GM08714 (cell line): ENCODE results near the gene DZIP1.
"Not testable (repeated sequence)": the region's sequence is repeated elsewhere in the genome, so short reads cannot be mapped to it uniquely, and the experiment has no call there.

Source experiments
- H3K4me3 ChIP-seq: fragments of 200-500 bp; sonication (Bioruptor generic); 2 replicates; pipeline ENCODE4 v1.5.1; 2014; ENCODE audit warnings: mild to moderate bottlenecking, low read length, inconsistent platforms
- ZNF274 ChIP-seq: IDR thresholded peaks from 2 replicates; pipeline ENCODE4 v1.6.1; 2012; ENCODE audit warnings: mild to moderate bottlenecking, low read depth, low read length

DZIP1 gene

DNA sequence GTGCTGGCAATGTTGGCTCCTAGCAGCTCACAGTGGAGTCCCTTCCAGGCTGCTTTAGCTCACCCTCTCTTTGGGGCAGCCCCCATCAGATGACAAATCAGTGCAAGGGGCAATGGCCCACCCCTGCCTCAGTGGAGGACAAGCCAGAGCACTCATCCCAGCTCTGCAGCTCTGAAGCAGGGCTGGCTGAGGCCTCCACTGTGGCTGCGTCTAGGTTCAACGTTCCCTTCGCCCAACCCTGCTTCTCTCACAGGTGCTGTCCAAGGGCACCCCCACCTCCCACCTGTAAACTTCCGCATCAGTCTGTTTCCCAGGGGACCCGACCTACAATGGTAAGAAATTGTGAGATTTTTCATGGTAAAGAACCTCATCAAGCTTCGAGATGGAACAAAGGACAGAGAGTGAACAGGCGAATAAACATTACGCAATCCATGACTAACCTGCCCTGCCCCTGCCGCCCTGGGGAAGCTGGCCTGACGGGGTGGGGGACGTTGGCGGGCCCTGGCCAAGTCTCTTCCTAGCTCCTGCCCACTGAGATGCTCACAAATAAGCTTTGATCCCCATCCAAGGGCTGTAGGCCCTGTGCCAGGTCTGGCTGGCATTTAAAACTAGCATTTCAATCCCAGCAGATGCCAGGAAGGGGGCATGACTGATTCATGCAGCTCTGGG lies 40.5 kb downstream of the DZIP1 start:
- TF ChIP-seq ZNF274 = no peak
- H3K4me3 ChIP-seq = no peak overlapping the region

DNA sequence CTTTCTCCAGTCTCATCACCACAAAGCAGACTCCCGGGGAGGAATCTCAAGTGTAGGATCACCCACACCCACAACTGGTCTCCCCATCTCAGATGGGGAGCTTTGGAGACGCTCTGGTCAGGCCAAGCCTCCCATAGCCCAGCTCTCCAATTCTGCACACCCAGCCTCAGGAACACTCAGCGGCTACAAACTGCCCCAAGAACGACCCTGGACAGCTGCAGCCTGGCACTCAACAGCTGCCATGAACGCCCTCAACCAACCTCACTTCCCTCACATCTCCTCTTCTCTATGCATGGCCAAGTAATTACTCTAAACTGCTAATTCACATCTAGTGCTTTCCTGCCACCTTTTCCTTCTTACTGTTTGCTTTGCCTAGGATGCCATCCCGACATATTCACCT lies 42.6 kb downstream of the DZIP1 start:
- no peak for TF ChIP-seq ZNF274
- no peak overlapping the region for H3K4me3 ChIP-seq

DNA sequence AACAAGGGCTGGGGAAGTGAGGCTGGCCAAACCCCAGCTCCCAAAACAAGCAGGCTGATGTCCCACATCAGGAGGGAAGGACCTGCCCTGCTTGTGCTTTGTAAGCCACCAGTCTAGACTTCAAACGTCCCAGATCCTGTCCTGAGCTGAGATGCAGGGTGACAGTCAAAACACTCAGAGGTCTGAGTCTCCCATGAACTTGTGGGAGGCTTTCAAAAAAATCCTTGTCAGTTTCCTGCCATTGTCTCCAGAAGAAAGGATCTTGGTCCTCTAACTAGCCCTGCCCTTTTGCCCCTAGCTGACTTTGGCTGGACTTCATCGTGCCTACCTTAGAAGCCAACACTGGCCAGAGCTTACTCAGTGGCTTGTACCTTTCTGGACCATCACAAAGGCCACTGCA lies 43.3 kb downstream of the DZIP1 start:
- no peak for TF ChIP-seq ZNF274
- H3K4me3 ChIP-seq = no peak overlapping the region

DNA sequence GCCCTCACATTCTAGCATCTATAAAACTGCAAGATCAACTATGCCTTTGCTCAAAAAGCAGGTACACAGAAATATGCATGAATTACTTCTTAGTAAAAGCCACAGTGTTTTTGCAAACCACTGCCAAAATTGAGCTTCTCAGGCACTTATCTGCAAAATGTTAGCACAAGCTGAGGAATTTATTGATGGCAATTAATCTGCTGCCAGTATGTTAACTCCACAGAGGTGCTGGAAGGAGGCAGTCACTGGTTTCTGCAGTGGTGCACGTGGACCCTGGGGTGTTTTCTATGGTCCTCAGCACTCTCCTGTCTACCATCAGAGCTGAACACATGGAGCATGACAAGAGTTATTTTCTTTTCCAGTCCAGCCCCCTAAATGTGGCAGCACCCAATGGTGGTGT lies 47.8 kb downstream of the DZIP1 start:
- TF ChIP-seq ZNF274 = no peak
- no peak overlapping the region for H3K4me3 ChIP-seq

DNA sequence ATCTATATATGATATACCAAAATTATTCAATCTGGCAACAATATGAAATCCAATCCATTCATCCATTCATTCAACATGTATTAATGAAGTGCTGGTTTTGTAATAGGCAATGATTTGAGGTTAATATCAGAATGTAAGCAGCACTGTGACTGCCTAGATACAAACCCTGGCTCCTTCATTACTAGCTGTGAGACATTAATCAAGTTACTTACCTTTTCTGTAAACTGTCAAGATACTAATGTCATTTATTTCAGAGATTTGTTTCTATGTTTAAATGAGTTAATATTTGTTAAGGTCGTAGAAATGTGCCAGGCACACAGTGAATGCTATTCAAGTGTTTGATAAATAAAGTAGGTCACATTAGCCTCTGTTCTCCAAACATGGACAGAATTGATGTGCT lies 51.0 kb downstream of the DZIP1 start:
- TF ChIP-seq ZNF274 = no peak

DNA sequence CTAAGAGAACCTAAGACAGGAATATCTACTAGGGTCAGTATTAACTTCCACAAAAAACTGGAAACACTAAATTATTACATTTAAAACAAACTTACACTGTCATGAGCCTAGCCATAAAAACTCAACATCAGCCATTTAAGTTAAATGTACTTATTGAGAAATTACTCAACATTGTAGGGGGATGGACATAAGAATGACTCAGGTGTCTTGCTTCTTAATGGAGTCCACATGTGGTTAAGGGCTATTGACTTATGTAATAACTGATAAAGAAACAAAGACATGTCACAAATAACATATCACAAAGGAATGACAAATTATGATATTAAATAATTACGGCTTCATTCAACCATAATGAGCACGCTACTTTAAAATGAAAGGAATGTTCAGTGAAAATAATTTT lies 55.8 kb downstream of the DZIP1 start:
- no peak for TF ChIP-seq ZNF274
- no peak overlapping the region for H3K4me3 ChIP-seq

More for the DNA sequence above, 51.0 kb downstream of the DZIP1 start:
- no peak overlapping the region for H3K4me3 ChIP-seq

DNA sequence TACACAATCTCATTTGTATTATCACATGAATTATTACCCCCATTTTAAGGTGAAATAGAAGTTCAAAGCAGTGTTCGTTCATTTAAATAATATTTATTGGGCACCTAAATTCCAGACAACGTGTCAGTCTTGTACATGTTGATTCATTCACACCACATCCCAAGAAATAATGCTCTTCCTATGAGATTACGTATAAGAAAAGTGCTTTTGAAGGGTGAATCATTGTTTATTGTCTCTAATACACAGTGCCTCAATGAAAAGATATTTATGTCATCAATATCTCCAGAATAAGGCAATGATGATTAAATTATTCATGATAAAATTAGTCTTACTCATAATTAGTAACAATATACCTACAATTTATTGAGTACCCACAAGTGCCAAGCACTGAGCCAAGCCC lies 56.4 kb downstream of the DZIP1 start:
- no peak for TF ChIP-seq ZNF274
- H3K4me3 ChIP-seq = no peak overlapping the region

DNA sequence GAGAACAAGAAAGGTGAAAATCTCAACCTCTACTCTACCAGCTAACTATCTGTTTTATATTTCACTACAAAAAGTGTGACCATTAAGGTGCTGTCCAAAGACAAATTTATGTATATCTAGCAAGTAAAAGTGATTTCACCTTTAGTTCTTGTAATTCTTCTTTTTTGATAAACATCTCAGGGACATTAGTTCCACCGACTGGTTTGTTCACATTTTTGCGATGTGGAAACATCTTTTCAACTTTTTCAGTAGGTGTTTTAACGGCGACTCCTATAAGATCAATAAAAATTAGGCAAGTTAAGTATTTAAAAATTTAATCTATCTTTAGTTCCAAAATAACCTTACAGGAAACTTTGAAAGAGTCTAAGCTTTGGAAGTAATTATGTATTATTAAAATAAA lies 58.6 kb downstream of the DZIP1 start:
- H3K4me3 ChIP-seq = no peak overlapping the region
- TF ChIP-seq ZNF274 = no peak

DNA sequence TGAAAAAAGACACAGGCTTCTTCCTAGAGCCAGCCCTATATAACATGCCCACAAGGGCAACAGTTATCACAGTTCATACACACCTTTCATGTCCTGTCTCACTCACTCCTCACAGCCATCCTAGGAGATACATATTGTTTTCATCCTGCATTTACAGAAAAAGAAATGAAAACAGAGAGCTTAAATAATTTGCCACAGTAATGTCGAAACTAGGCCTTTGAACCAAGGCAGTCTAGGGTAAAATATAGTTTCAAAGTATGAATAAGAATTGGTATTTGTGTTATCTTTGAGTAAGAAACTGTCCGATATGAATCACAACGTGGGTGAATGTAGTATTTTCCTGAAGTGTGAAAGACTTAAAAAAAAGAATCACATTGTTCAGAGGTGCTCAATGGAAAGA lies 65.2 kb downstream of the DZIP1 start:
- no peak overlapping the region for H3K4me3 ChIP-seq

DNA sequence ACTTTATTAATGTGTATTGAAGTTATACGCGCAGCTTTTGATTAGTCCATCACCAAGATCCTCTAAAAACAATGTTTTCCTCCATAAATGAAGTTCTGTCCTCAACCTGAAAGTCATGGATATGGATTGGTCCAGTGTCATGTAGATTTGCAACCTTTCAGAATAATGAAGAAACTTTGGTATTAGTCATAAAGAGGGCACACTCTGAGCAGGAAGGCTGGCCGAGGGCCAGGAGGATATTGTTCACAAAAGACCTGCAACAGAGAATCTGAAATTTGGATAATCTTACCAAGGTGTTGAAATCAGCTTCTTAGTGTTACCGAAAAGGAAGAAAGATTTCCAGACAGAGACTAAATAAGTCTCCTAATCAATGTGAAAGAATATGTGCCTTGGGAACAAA lies 71.3 kb downstream of the DZIP1 start:
- no peak overlapping the region for H3K4me3 ChIP-seq
- no peak for TF ChIP-seq ZNF274

More for the DNA sequence above, 65.2 kb downstream of the DZIP1 start:
- TF ChIP-seq ZNF274 = no peak

DNA sequence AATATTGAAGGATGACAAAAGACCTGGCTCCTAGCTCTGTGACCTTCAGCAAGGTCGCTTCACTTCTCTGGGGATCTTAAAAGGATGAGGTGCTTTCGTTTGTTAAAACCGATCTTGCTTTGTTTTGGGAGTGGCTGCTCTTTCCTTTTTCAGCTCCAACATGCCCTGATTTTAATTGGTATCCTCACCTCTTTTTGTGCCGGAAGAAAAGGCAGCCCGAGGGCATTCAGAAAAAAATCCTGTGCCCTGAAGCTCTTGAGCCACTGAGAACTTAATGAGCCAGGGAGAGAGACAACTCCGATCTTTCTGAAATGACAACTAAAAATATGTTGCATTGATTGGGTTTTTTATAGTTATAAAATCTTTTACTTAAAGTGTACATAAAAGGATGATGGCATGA lies 72.6 kb downstream of the DZIP1 start:
- H3K4me3 ChIP-seq = no peak overlapping the region
- no peak for TF ChIP-seq ZNF274

DNA sequence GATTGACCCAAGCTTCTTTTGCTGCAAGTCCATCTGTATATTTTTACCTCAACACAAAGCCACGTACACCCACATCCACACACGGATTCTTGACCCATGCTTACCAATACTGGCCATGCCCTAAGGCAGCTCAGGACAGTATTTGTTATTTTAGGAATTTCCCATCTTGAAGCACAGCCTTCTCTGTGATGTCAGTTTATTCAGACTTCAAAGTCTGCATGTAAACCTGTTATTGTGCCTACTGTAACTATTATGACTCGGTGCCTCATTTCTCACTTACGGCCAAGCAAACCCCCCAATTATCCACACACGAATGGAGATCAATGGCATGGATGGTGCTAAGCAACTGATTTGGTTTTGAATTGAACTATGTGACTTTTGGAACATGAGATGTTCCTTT lies 74.5 kb downstream of the DZIP1 start:
- H3K4me3 ChIP-seq = no peak overlapping the region
- TF ChIP-seq ZNF274 = no peak

DNA sequence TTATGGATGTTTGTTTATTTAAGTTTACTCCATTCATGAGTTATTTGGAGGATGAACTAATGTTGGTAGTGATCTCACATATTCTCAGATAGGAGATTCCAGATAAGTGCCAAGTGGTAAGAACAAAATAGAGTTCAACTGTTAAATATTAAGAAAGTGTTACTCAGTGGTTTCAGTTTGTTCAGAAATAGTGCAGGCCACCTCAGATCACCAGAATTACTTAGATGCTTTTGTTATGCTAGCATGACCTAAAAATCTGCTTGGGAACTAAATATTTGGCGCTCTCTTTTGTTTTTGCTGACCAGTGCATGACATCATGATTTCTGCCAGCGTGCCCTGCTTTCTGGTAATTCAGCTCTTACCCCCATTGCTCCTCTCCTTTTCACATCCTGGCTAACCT lies 76.4 kb downstream of the DZIP1 start:
- no peak overlapping the region for H3K4me3 ChIP-seq
- TF ChIP-seq ZNF274 = no peak

DNA sequence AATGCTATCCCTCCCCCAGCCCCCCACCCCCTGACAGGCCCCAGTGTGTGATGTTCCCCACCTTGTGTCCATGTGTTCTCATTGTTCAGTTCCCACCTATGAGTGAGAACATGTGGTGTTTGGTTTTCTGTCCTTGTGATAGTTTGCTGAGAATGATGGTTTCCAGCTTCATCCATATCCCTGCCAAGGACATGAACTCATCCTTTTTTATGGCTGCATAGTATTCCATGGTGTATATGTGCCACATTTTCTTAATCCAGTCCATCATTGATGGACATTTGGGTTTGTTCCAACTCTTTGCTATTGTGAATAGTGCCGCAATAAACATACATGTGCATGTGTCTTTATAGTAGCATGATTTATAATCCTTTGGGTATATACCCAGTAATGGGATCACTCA lies 78.7 kb downstream of the DZIP1 start:
- not testable (repeated sequence) for H3K4me3 ChIP-seq

DNA sequence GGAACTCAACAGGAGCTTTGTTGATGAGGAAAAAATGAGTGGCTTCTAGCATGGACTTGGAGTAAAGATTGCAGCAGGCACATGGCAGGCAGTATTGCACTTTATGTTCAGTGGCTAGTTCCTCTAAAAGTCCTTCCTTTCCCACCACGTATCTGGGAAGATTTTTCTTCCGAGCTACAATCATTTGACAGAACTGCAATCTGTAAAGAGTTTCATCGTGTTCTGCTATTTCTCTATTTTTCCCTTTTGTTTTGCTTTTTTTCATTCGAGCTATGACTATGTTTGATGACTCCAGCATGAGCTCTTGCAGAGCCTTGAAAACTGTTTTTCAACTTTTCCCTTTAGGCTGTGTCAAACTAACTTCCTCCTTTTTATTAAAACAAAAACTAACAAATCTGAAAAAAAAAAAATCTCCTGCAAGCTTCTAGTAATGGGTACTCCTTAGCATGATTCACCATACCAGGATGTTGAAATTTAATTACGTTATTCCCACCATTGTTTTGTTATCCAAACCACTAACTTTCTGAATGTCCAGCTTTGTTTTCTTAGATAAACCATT lies 79.7 kb downstream of the DZIP1 start:
- no peak for TF ChIP-seq ZNF274
- no peak overlapping the region for H3K4me3 ChIP-seq

DNA sequence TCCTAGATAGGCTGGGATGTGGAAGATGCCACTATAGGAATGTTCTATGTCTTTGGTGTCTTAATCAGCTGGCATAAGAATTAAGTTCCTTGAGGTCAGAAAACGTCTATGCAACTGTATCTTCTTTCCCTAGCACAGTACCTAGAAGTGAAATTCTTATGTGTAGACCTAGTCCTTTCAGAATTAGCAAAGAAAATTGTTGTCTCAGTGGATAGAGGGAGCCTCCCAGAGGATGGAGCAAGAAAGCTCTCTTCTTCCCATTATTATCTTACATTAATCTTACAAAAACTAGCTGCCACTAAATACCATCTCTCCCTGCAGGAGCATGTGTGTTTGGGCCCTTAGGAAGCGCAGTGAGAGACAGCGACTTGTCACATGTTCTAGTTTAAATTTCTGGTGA lies 80.4 kb downstream of the DZIP1 start:
- H3K4me3 ChIP-seq = no peak overlapping the region
- TF ChIP-seq ZNF274 = no peak
